HG03469 (cell line): ENCODE measurements around the gene FOXN3.
"Not testable (repeated sequence)": the region's sequence is repeated elsewhere in the genome, so short reads cannot be mapped to it uniquely, and the experiment has no call there.

Source experiments
- ATAC-seq: cut with Tn5 transposase; IDR thresholded peaks from one replicate; pipeline ENCODE4 v1.9.1; 2021; ENCODE audit warnings: mild to moderate bottlenecking, moderate library complexity, moderate number of reproducible peaks; ENCODE audit not compliant: unreplicated experiment

FOXN3 gene

DNA sequence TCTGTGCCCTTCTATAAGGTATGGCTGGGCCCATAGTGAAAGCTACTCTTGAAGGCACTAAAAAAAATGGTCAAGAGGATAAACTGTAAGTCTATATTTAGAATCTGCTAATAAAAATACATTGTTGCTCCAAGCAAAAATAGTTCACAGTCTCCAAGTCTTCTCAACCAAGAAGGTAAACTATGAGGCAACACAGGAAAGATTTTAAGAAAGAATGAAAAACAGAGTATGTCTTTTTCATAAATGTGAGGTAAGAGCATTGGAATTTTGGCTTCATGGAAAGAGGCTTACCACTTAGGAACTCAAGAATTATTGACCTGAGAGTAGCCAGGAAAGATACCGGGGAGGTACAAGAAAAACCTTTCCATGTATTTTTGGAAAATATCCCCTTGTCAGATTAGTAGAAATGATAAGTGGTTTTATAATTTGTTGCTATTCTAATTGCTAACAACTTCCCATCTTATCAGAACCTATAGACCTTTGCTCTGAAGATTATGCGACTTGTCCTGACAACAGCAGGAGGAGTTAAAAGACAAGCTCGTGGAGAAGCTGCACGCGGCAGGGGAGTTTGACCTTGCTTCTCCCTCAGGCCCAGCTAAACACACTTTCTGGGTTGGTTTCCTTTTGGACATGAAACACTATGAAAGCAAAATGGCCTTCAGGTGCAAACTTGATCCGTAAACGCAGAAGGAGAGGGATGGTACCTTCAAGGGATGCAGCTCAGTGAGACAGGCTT is 238.1 kb downstream of the FOXN3 start:
- ATAC-seq, result no peak

DNA sequence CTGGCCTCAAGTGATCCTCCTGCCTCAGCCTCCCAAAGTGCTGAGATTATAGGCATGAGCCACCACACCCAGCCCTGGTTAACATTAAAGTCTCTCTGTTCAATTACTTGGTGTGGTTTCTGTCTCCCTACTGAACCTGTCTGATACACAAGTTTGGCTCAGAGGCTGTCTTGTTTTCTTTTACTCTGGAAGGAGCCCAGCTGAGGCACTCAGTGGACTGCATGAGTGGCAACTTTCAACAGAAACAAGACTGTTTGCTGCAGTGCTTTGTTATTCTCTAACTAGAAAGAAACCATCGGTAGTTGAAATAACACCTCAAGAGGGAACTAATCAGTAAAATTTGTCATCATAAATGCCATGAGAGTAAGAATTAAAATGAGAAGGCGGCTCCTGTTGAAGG is 238.7 kb downstream of the FOXN3 start:
- ATAC-seq, result no peak

GRCh38 chr14:89175881-89176799 is 240.9 kb downstream of the FOXN3 start:
- ATAC-seq, result no peak

DNA sequence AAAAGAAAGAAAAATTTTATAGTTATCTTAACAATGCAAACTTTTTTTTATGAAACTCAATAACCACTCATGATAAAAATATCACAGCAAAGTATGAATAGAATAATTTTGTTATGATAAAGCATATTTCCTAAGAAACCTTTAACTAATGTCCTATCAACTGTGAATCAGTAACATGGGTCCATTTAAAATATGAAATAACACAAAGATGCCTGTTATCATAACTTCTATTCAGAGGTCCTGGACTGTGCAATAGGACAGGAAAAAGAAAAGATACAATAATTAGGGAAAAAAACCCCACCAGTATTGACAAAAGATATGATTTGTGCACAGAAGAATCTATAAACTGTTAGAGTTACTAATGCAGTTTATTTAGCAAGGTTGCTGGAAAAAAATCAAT is 245.4 kb downstream of the FOXN3 start:
- no peak for ATAC-seq

- no peak for ATAC-seq
These were observed 245.9 kb downstream of the FOXN3 start for GRCh38 chr14:89171168-89171567.

DNA sequence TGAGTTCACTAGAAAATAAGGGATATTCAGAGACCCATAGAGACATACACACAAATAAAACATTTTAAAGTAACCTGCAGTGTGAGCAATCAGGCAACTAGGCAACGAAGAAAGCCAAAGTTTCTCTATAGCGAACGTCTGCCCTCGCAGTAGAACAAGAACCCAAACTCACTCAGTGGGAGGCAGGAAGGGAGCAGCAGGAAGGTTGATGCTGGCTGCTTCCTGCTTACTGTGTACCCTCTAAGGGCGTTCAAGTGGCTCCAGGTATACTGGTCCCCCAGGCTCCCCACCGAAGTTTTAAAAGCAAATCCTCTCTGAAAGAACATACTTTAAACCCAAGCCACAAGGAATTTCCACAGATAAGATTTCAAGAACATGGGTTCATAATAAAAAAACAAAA is 249.3 kb downstream of the FOXN3 start:
- no peak for ATAC-seq

- no peak for ATAC-seq
These were observed 250.4 kb downstream of the FOXN3 start for GRCh38 chr14:89166633-89167032.

- peak; percentile 35 for ATAC-seq
These were observed 251.5 kb downstream of the FOXN3 start for GRCh38 chr14:89165189-89166181.

GRCh38 chr14:89164168-89165073 is 252.6 kb downstream of the FOXN3 start:
- ATAC-seq, result peak; percentile 15

DNA sequence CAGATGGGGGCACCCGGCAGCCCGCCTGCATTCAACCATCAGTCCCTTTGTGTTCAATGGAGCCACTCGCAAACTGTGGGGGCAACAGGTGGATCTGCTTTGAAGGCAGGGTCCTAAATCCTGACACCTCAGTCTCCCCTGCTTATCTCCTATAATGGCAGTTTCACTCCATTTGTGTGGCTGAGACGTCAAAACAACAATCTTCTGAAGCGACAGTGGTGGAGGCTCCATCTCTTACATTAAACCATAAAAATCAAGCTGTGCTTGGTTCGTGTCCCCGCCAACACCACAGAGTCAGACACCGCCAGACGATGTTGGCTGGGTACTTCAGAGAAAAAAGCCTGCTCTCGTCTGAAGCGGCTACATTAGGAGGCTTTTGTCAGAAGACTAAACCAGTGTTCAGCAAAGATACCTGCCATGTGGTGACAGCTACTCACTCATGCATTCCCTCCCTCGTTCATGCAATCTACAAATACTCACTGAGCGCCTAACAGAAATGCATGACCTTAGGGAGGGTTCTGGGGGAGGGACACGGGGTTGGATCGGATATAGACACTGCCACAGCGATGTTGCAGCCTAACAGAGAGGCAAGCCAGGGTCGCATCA is 253.9 kb downstream of the FOXN3 start:
- ATAC-seq, result no peak

DNA sequence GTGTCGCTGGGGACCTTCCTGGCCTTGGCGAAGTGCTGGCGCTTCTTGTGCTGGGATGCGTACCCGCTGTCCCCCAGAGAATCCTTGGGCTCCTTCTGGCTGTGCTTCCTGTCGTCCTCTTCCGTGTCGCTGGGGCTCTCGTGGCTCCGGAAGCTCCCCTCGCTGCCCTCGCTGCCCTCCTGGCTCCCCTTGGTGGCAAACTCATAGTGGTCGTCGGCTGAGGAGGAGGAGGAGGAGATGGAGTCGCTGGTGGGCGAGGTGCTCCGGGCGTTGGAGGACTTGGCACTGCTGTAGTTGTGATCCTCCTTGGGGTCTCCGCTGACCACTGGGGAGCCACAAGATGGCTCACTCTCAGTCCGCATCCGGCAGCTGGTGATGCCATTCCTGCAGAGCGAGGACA is 254.4 kb downstream of the FOXN3 start:
- ATAC-seq, result no peak

- ATAC-seq, result no peak
These were observed 256.6 kb downstream of the FOXN3 start for GRCh38 chr14:89160437-89160836.

- ATAC-seq, result no peak
These were observed 258.3 kb downstream of the FOXN3 start for GRCh38 chr14:89158701-89159100.

DNA sequence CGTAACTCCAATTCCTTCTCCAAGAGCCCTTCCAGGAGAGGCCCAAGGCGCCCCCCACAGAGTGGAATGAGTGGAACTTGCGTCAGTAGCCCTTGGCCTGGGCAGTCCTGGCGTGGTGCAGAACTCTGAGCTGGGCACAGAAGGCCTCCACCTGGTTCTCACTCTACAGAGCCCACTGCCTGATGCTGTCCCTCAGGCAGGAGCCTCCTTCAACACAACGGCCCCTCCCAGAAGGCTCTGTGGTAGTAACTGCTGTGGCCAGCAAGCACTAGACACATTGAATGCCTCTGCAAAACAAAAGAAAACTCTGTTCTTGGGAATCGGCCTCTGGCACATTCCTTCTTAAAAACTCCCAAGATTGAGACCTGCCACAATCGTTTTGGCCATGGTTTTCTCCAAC is 258.9 kb downstream of the FOXN3 start:
- not testable (repeated sequence) for ATAC-seq

DNA sequence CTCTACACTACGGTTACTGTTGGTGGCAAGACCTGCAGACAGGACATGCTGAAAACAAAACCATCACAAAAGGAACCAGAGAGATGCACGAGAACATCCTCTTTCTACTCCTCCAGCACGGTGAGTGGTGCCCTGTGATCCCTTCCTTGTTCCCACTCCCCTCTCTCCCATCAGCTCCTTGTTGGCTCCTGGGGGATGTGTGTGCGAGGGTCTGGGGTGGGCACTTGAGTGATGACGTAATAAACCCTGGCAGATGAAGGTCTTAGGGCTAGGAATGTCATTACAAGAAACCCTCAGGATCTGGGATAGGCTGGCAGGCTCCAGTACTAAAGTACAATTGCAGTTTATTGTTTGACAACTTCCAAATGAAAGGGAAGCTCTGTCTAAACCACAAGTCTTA is 261.5 kb downstream of the FOXN3 start:
- ATAC-seq, result no peak

GRCh38 chr14:89151693-89152092 is 265.3 kb downstream of the FOXN3 start:
- ATAC-seq, result not testable (repeated sequence)

- ATAC-seq, result no peak
These were observed 270.8 kb downstream of the FOXN3 start for GRCh38 chr14:89146274-89146673.

- no peak for ATAC-seq
These were observed 272.4 kb downstream of the FOXN3 start for GRCh38 chr14:89144642-89145041.

DNA sequence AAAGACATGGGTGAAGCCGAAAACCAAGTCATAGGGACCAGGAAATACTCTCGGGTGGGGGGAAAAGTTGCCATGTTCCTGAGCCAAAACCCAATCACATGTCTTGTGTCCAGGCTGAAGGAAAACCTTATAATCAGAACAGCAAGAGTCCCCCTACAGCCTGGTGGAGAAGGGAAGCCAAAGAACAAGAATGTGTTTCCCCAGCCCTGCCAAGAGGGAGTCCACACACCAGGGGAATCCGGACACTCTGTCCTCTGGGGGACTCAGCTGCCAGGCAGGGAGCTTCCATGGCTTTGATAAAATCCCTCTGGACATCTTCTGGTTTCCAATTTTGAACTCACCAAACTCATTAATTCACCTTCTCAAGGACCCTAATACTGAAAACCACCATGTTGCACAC is 273.0 kb downstream of the FOXN3 start:
- ATAC-seq, result no peak
